ENCODE data around the gene UVRAG.

UVRAG gene

DNA sequence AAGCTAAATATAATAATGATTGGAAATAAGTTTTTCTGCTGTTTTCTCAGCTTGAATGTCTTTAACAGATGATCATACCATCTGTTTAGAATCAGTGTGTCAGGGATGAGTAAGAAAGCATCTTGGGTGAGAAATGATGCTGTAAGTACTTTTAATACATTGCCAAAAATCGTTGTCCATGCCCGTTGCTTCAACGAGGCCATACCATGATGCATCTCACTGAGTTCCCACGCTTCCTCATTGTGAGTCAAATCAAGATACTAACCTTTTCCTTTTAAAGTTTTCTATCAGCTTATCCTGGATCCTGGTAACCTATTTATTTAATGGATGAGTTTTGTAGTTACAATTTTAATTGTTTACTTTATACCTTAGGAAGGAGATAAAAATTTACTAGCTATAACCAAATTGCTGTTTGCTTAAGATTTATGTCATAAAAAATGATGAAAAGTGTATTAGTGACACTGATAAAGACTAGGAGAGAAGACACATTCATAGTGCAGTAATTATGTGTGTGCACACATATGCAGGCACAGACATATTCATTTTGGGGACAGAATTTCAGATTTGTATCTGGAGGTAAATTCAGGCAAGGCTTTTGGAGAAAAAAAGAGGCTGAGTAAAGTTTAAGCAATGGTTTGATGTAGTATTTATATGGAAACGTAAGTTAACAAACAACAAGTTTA is 154.8 kb downstream of the UVRAG start:
- TF ChIP-seq, protein P1, sequence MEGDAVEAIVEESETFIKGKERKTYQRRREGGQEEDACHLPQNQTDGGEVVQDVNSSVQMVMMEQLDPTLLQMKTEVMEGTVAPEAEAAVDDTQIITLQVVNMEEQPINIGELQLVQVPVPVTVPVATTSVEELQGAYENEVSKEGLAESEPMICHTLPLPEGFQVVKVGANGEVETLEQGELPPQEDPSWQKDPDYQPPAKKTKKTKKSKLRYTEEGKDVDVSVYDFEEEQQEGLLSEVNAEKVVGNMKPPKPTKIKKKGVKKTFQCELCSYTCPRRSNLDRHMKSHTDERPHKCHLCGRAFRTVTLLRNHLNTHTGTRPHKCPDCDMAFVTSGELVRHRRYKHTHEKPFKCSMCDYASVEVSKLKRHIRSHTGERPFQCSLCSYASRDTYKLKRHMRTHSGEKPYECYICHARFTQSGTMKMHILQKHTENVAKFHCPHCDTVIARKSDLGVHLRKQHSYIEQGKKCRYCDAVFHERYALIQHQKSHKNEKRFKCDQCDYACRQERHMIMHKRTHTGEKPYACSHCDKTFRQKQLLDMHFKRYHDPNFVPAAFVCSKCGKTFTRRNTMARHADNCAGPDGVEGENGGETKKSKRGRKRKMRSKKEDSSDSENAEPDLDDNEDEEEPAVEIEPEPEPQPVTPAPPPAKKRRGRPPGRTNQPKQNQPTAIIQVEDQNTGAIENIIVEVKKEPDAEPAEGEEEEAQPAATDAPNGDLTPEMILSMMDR (IDR thresholded peaks at IDR 0.05), result no peak

DNA sequence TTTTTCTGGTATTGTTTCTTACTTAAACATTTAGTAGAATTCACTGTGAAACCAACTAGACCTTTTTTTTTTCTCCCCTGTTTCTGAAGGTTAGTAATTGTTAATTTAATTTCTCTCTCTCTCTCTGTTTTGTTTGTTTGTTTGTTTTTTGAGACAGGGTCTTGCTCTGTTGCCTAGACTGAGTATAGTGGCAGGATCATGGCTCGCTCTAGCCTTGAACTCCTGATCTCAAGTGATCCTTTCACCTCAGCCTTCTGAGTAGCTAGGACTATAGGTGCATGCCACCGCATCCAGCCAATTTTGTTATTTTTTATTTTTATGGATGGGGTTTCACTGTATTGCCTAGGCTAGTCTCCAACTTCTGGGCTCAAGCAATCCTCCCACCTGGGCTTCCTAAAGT is 165.0 kb downstream of the UVRAG start:
- TF ChIP-seq, protein P1 (IDR thresholded peaks at IDR 0.05), result no peak

DNA sequence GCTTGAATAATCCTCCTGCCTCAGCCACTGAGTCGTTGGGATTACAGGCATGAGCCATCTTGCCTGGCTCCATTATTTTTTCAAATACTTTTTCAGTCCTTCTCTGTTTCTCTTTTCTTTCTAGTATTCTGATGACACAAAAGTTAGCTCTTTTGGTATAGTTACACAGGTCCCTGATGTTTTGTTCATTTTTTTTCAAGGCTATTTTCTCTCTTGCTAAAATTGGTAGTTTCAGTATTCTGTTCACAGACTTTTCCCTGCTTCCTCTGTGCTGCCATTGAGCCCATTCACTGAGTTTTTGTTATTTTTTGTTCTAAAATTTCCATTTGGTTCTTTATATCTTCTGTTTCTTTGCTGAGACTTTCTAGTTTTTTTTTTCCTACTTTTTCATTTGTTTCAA is 166.5 kb downstream of the UVRAG start:
- TF ChIP-seq, protein P1 (IDR thresholded peaks at IDR 0.05), result no peak

DNA sequence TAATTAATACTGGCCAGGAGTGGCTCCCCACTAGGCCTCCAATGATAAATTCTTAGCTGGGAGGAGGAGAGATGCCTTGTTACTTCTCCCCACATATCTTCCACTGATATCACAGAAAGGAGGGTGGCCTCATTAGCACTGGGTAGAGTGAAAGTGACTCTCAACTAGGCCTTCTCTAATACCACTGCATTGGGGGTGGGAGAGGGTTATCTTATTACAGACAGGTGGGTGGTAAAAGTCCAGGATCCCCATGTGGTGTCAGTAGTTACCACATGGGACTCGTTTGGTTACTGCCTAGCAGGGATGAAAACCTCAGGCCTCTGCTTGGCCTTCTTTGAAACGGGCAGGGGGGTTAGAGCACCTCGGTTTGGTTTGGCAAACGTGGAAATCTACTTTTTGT is 167.3 kb downstream of the UVRAG start:
- TF ChIP-seq, protein P1 (IDR thresholded peaks at IDR 0.05), result no peak

DNA sequence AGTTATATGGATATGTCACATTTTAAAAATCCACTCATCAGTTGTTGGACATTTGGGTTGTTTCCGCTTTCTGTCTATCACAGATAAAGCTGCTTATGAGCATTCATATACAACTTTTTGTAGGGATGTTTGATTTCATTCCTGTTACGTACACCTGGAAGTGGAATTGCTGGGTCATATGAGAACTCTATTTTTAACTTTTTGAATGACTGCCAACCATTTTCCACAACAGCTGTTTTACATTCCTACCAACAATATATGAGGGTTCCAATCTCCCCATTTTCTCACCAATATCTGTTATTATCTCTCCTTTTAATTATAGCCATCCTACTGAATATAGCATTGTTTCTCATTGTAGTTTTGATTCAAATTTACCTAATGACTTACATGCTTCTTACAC is 172.0 kb downstream of the UVRAG start:
- TF ChIP-seq, protein P1 (IDR thresholded peaks at IDR 0.05), result no peak

DNA sequence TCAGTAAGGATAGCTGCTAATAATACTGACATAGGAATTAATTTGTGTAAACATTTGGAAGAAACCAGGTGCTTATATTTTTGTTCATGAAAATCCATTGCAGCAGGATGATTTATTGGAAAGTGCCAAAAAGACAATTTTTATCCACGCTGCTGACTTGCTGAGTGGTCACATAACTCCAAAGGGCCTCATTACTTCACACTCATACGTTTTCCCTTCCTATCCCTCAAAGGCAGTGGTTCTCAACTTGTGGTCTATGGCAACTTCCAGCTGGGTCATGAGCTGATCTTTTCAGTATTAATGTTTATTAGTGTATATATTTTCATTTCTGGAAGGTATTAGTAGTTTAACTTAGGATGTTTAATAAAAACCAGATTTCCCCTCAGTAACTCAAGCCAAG is 178.1 kb downstream of the UVRAG start:
- TF ChIP-seq, protein P1 (IDR thresholded peaks at IDR 0.05), result no peak

DNA sequence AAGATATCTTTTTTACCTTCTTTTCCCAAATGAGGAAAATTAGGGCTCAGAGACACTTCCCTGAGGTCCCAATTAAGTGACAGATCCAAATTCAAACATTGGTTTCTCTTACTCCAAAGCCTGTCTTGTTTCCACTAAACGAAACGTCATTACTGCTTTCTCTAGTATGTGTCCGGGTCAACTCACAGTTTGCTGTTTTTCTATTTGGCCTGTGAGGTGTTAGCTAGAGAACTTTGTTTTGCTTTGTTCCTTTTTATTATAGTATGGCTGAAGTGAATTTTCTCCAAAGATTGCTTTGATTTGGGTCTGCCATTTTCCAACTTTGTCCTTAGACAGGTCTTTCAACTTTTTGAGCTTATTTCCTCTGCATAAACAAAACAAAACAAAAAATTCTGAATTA is 179.6 kb downstream of the UVRAG start:
- TF ChIP-seq, protein P1 (IDR thresholded peaks at IDR 0.05), result no peak
